Measurements from ENCODE around the gene KLF16.

GRCh38 chr19:1907563-1908363 lies 44.4 kb upstream of the KLF16 start:
- no peak for TF ChIP-seq CTCF (IDR thresholded peaks at IDR 0.05; ENCODE audit: poor library complexity)
- TF ChIP-seq EZH2phosphoT487 (IDR thresholded peaks at IDR 0.05; ENCODE audit: low read depth, severe bottlenecking, unreplicated experiment): no peak

Data from hepatocyte (in vitro differentiated cells).